Measurements from ENCODE around the gene RMP24.

Gene RMP24

DNA sequence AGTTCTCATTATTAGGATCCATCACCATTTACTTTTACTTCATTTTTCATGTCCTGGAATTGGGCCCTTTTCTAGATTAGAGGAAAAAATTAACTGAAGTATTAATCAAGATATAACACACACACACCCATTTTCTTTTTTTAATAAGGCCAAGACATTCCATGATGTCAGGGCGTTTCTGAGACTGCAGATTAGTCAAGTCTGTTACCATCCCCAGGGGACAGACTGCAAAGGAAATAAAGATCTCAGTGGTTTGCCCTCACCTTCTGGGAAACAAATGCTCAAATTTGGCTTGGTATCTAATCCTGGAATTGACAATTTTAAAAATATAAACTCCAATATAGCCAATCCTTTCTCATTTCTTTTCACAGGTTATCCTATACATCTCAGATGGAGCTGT lies 27.4 kb downstream of the RMP24 start:
- H3K4me3 Mint-ChIP-seq (ENCODE audit: unreplicated experiment) = no peak overlapping the region
- H3K36me3 Mint-ChIP-seq (ENCODE audit: unreplicated experiment) = no peaks in the 10 kb centered on the region
- H3K27ac Mint-ChIP-seq (ENCODE audit: unreplicated experiment) = no peak overlapping the region

DNA sequence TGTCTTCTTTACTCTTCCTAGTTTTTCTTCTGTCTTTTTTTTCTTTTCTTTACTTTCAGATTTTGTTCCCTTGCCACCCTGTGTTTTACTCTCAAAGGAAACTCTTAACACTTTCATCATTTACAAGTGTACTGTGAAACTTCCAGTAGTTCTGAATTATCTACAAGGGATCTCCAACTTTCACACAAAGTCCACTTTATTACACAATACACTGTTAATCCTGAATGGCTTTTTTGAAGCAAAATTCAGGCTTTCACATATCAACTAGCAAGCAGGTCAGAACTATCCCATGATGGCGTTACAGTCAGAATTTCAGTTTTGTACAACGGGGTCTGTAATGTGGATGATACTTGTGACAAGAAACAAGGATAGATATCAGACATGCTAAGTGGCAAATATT lies 34.5 kb downstream of the RMP24 start:
- Mint-ChIP-seq H3K9me3 (ENCODE audit: unreplicated experiment) (no peaks in the 10 kb centered on the region), H3K4me3 (ENCODE audit: unreplicated experiment) (no peak overlapping the region), H3K4me1 (ENCODE audit: unreplicated experiment) (no peaks in the 10 kb centered on the region), H3K27me3 (ENCODE audit: unreplicated experiment) (no peaks in the 10 kb centered on the region), H3K27ac (ENCODE audit: unreplicated experiment) (no peak overlapping the region), H3K36me3 (ENCODE audit: unreplicated experiment) (no peaks in the 10 kb centered on the region)
- DNase-seq (ENCODE audit: extremely low spot score, unreplicated experiment) = no peak
- TF ChIP-seq, protein P1, sequence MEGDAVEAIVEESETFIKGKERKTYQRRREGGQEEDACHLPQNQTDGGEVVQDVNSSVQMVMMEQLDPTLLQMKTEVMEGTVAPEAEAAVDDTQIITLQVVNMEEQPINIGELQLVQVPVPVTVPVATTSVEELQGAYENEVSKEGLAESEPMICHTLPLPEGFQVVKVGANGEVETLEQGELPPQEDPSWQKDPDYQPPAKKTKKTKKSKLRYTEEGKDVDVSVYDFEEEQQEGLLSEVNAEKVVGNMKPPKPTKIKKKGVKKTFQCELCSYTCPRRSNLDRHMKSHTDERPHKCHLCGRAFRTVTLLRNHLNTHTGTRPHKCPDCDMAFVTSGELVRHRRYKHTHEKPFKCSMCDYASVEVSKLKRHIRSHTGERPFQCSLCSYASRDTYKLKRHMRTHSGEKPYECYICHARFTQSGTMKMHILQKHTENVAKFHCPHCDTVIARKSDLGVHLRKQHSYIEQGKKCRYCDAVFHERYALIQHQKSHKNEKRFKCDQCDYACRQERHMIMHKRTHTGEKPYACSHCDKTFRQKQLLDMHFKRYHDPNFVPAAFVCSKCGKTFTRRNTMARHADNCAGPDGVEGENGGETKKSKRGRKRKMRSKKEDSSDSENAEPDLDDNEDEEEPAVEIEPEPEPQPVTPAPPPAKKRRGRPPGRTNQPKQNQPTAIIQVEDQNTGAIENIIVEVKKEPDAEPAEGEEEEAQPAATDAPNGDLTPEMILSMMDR (IDR thresholded peaks at IDR 0.05) = no peak

More for the DNA sequence above, 27.4 kb downstream of the RMP24 start:
- DNase-seq (ENCODE audit: extremely low spot score, unreplicated experiment) = no peak
- Mint-ChIP-seq H3K27me3 (ENCODE audit: unreplicated experiment) (no peaks in the 10 kb centered on the region), H3K9me3 (ENCODE audit: unreplicated experiment) (no peaks in the 10 kb centered on the region), H3K4me1 (ENCODE audit: unreplicated experiment) (peaks cover 2% of the 10 kb centered on the region)
- TF ChIP-seq, protein P1 (IDR thresholded peaks at IDR 0.05) = no peak

DNA sequence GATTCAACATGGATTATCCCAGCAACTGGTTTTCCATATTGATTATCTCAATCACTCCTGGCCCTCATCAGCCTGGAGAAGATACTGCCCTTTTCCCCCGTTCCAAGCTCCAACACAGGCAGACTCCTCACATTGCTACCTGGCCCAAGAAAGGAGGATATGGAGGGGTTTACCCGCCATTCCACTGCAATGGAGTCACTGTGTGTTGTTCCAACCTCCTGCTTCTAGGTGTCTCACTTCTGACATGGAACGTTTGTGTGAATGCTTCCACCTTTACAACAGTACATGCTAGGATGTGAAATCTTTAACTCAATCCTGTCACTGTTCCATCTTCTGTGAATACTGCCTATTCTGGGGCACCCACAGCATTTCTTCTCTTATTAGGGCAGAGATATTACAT lies 36.7 kb downstream of the RMP24 start:
- no peak for DNase-seq (ENCODE audit: extremely low spot score, unreplicated experiment)
- Mint-ChIP-seq H3K27me3 (ENCODE audit: unreplicated experiment) (no peaks in the 10 kb centered on the region), H3K4me1 (ENCODE audit: unreplicated experiment) (no peaks in the 10 kb centered on the region), H3K27ac (ENCODE audit: unreplicated experiment) (no peak overlapping the region), H3K9me3 (ENCODE audit: unreplicated experiment) (no peaks in the 10 kb centered on the region), H3K4me3 (ENCODE audit: unreplicated experiment) (no peak overlapping the region), H3K36me3 (ENCODE audit: unreplicated experiment) (no peaks in the 10 kb centered on the region)
- TF ChIP-seq, protein P1 (IDR thresholded peaks at IDR 0.05) = no peak

DNA sequence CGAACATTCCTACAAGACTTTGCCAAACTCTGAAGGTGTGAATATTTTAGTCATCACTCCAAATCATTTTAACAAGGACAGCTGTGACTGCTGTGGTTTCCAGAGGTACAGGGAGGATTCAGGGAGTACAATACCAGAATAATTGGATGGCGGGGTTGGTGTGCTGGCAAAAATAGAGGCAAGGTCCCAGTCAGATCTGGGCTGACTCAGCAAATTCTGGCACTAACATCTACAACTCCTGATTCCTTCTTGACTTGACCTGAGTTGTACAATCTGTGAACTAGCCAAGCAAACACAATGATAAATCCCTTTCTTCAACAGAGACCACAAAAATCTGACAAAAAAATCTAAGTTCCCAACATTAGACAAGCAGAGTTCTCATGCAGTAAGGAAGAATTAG lies 40.4 kb downstream of the RMP24 start:
- Mint-ChIP-seq H3K4me1 (ENCODE audit: unreplicated experiment) (peaks cover 2% of the 10 kb centered on the region), H3K36me3 (ENCODE audit: unreplicated experiment) (no peaks in the 10 kb centered on the region), H3K27ac (ENCODE audit: unreplicated experiment) (no peak overlapping the region), H3K27me3 (ENCODE audit: unreplicated experiment) (no peaks in the 10 kb centered on the region), H3K4me3 (ENCODE audit: unreplicated experiment) (no peak overlapping the region), H3K9me3 (ENCODE audit: unreplicated experiment) (no peaks in the 10 kb centered on the region)
- DNase-seq (ENCODE audit: extremely low spot score, unreplicated experiment) = no peak
- TF ChIP-seq, protein P1 (IDR thresholded peaks at IDR 0.05) = no peak

DNA sequence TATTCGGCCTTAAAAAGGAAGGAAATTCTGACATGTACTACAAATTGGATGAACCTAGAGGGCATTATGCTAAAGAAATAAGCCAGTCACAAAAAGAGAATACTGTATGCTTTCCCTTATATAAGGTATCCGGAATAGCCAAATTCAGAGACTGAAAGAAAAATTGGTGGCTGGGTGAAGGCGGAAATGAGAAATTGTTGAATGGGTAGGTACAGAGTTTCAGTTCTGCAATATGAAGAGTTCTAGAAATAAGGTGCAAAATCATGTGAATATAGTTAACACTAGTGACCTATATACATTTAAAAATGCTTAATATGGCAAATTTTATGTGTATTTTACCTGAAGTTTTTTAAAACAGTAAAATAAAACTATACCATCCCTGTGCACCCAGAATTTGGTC lies 43.1 kb downstream of the RMP24 start:
- TF ChIP-seq, protein P1 (IDR thresholded peaks at IDR 0.05) = no peak
- H3K9me3 Mint-ChIP-seq (ENCODE audit: unreplicated experiment) = no peaks in the 10 kb centered on the region
- H3K36me3 Mint-ChIP-seq (ENCODE audit: unreplicated experiment) = no peaks in the 10 kb centered on the region
- H3K4me3 Mint-ChIP-seq (ENCODE audit: unreplicated experiment) = no peak overlapping the region
- DNase-seq (ENCODE audit: extremely low spot score, unreplicated experiment) = no peak
- H3K4me1 Mint-ChIP-seq (ENCODE audit: unreplicated experiment) = peaks cover 2% of the 10 kb centered on the region
- no peak overlapping the region for H3K27ac Mint-ChIP-seq (ENCODE audit: unreplicated experiment)
- H3K27me3 Mint-ChIP-seq (ENCODE audit: unreplicated experiment) = no peaks in the 10 kb centered on the region
